BLaER1 treated with 17β-estradiol and CSF1 and Interleukin-3, amounts not matched to agents 10 nM and 100 nM (cell line): ENCODE data around the gene CNBP.
A peak's percentile ranks its signal among the peaks of the same experiment; 100 is the strongest.
"Not testable (repeated sequence)": the region's sequence is repeated elsewhere in the genome, so short reads cannot be mapped to it uniquely, and the experiment has no call there.

Source experiments
- H3K27ac ChIP-seq, 11 experiments: shearing (Covaris generic); formaldehyde crosslinking; 2 replicates each; pipeline ENCODE4 v1.8.1; 2022
- H3K27me3 ChIP-seq, 11 experiments: shearing (Covaris generic); formaldehyde crosslinking; 2 replicates each; pipeline ENCODE4 v1.8.1; 2022
- H3K36me3 ChIP-seq, 11 experiments: shearing (Covaris generic); formaldehyde crosslinking; 2 replicates each; pipeline ENCODE4 v1.8.1; 2022
- H3K4me1 ChIP-seq, 10 experiments: shearing (Covaris generic); formaldehyde crosslinking; 2 replicates each; pipeline ENCODE4 v1.8.1; 2022
- H3K4me2 ChIP-seq, 11 experiments: shearing (Covaris generic); formaldehyde crosslinking; 2 replicates each; pipeline ENCODE4 v1.8.1; 2022
- H3K4me3 ChIP-seq, 10 experiments: shearing (Covaris generic); formaldehyde crosslinking; 2 replicates each; pipeline ENCODE4 v1.8.1; 2022
- H3K9ac ChIP-seq, 11 experiments: shearing (Covaris generic); formaldehyde crosslinking; 2 replicates each; pipeline ENCODE4 v1.8.1; 2022
- H3K9me3 ChIP-seq, 11 experiments: shearing (Covaris generic); formaldehyde crosslinking; replicated peaks in 1 of 11; 2 replicates each; pipeline ENCODE4 v1.8.1; 2022
- H4K20me1 ChIP-seq, 11 experiments: shearing (Covaris generic); formaldehyde crosslinking; 2 replicates each; pipeline ENCODE4 v1.8.1; 2022
- Cebpa-rat ChIP-seq, 11 experiments: shearing (Covaris generic); IDR thresholded peaks; 2 replicates each; pipeline ENCODE4 v1.8.1; 2022

CNBP gene

DNA sequence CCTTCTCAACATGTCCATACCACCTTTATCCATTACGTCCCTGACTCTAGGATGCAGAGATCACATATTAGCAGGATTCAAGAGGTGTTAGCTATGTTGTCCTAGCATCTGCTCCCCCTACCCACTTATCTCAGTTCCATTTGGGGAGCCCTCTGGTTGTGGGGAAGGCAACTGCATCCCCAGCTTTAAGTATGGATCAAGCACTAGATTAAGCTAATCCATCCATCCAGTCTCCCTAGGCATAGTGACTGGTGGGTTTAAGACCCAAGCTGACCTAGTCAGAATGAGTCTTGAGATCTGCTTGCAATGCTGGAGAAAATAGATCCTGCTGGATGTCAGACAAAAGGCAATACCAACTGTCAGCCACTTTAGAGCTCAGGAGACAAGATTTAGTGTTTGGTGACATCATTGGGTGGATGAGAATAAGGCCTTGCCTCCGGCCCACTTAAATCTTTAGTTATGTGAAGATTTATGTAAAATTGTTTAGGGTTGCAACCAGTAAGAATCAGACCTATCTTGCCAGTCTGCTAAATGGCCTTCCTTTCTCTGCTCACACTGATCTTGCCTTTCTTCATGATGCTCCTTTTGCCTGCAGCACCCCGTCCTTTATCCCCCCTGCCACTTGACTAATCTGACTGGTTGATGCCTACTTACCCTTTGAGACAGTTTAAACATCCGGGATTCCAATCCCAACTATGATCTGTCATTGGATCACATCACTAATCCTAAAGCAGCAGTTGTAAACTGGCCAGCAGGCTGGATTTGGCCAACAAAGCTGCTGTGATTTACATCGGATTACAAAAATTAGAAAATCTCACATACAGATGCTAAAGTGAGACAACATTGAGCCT lies 20.7 kb downstream of the CNBP start:
- peak overlapping the region; percentile 89 to 99 (median 94) for H3K4me2 ChIP-seq
- H3K36me3 ChIP-seq, result peaks cover 44 to 57% (median 49%) of the 10 kb centered on the region in 11 experiments
- peak overlapping the region; percentile 85 to 97 (median 93); a peak in 21 of 22 replicates for H3K9ac ChIP-seq
- H3K27ac ChIP-seq, result peak overlapping the region in 6 of 11 experiments; percentile 93 to 98 (median 96); a peak in 6 of 22 replicates
- no peak for TF ChIP-seq Cebpa-rat (IDR thresholded peaks at IDR 0.05)
- H3K4me1 ChIP-seq, result peaks cover 25 to 50% (median 35%) of the 10 kb centered on the region in 10 experiments
- peaks cover 27 to 61% (median 43%) of the 10 kb centered on the region in 11 experiments for H4K20me1 ChIP-seq
- no peaks in the 10 kb centered on the region for H3K27me3 ChIP-seq
- H3K9me3 ChIP-seq, result no peaks in the 10 kb centered on the region
- H3K4me3 ChIP-seq, result peak overlapping the region; percentile 82 to 97 (median 92); a peak in 16 of 20 replicates

DNA sequence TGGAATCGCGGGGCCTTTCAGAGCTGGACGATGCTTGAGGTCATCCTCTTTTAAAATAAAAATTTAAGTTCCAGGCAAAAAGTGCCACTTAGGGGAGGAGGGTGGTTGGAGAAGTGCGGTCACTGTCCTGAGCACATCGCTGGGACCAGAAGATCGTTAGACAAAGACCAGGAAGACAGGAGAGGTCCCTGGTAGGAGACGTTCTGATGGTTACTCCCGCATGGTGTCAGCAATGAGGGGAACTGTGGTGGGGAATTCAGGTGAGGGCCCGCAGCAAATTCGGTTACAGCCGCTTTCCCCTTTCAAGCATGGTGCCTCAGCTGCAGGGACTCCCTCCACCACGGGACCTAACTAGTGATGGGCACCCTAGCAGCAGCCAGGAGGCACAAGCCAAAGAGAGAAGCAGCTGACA lies 21.8 kb downstream of the CNBP start:
- Histone ChIP-seq H3K9me3 (no peaks in the 10 kb centered on the region), H3K4me1 (peaks cover 25 to 50% (median 35%) of the 10 kb centered on the region in 10 experiments), H3K4me3 (peak overlapping the region; percentile 82 to 97 (median 92)), H3K27me3 (no peaks in the 10 kb centered on the region), H3K27ac (peak overlapping the region; percentile 84 to 98 (median 96)), H4K20me1 (peaks cover 17 to 52% (median 33%) of the 10 kb centered on the region in 11 experiments; a peak in 21 of 22 replicates), H3K36me3 (peaks cover 44 to 57% (median 49%) of the 10 kb centered on the region in 11 experiments), H3K4me2 (peak overlapping the region; percentile 89 to 99 (median 94)), H3K9ac (peak overlapping the region; percentile 85 to 97 (median 93))
- no peak for TF ChIP-seq Cebpa-rat (IDR thresholded peaks at IDR 0.05)

DNA sequence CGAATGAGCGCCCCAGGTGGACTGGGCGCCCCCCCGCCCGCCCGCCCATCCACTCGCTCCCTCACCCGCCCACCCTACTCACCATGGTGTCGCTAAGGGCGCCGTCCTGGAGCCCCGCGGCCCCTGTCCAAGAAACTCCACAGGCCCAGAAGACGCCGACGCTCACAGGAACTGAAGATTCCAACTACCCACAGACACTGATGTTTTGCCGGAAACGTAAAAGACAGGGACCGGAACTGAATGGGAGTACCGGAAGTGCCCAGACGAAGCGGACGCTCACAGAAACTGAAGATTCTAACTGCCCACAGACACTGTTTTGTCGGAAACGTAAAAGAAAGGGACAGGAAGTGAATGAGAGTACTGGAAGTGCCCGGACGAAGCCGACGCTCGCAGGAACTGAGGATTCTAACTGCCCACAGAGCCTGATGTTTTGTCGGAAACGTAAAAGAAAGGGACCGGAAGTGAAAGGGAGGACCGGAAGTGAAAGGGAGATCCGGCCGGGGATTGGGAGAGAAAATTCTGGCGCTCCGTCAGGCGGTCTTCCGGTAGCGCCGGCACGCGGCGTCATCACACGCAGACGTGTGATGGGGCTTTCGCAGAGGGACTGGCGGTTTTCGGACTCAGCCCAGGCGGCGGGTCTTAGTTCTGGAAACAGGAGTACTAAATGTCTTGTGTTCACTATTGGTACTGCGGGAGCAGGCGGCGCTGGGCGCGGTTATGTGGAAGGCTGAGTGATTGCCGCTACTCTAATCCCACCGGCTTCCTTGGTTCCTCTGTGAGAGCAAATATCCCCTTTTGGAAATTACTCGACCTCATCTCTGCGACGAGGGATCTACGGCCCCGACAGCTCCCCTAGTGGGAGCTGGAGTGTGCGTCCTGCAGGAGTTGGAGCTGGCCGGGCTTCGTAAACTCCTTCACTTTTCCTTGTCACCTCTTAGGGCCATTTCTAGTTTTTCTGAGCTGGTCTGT lies 22.5 kb downstream of the CNBP start, which contains the start of gene ISY1:
Gene ISY1 (minus strand): TSS at position 173 of the 969 bp plus-strand sequence. CDS start 88 bp downstream, at position 85.
- Histone ChIP-seq H3K9ac (peak within 1 kb of the TSS; percentile 85 to 97 (median 93)), H4K20me1 (peaks cover 10 to 45% (median 26%) of the 10 kb centered on the region in 11 experiments; a peak in 21 of 22 replicates), H3K4me2 (peak within 1 kb of the TSS; percentile 89 to 99 (median 95)), H3K4me3 (peak within 1 kb of the TSS; percentile 82 to 97 (median 92)), H3K27me3 (no peaks in the 10 kb centered on the region), H3K27ac (peak within 1 kb of the TSS; percentile 84 to 98 (median 96)), H3K36me3 (peaks cover 44 to 57% (median 49%) of the 10 kb centered on the region in 11 experiments), H3K9me3 (no peaks in the 10 kb centered on the region), H3K4me1 (peaks cover 25 to 50% (median 35%) of the 10 kb centered on the region in 10 experiments)
- no peak for TF ChIP-seq Cebpa-rat (IDR thresholded peaks at IDR 0.05)

DNA sequence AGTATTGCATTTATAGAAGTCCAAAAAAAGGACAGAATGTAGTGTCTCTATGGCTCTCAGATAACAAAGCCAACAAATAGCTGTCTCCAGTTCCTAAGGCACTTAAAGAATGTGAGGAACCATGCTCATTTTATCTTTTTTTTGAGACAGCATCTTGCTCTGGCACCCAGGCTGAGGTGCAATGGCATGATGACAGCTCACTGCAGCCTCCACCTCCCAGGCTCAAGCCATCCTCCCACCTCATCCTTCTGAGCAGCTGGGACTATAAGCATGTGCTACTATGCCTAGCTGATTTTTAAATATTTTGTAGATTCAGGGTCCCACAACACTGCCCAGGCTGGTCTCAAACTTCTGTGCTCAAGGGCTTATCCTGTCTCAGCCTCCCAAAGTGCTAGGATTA lies 38.9 kb downstream of the CNBP start:
- no peak for TF ChIP-seq Cebpa-rat (IDR thresholded peaks at IDR 0.05)
- H4K20me1 ChIP-seq, result peaks cover 0 to 11% (median 5%) of the 10 kb centered on the region in 11 experiments; a peak in 9 of 22 replicates
- no peaks in the 10 kb centered on the region for H3K27me3 ChIP-seq
- no peaks in the 10 kb centered on the region for H3K4me1 ChIP-seq
- peaks cover 83 to 96% (median 88%) of the 10 kb centered on the region in 11 experiments for H3K36me3 ChIP-seq
- no peak overlapping the region for H3K27ac ChIP-seq
- no peak overlapping the region for H3K4me2 ChIP-seq
- no peak overlapping the region for H3K9ac ChIP-seq
- no peak overlapping the region for H3K4me3 ChIP-seq
- no peaks in the 10 kb centered on the region for H3K9me3 ChIP-seq

DNA sequence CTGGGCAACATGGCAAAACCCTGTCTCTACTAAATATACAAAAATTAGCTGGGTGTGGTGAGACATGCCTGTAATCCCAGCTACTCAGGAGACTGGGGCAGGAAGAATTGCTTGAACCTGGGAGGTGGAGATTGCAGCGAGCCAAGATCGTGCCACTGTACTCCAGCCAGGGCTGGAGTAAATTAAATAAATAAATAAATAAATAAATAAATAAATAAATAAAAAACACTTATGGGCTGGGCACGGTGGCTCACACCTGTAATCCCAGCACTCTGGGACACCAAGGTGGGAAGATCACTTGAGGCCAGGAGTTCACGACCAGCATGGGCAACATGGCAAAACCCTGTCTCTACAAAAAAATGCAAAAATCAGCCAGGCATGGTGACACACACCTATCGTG lies 42.7 kb downstream of the CNBP start:
- not testable (repeated sequence) for H3K4me1 ChIP-seq, H3K27me3 ChIP-seq, H3K4me3 ChIP-seq, H3K9ac ChIP-seq, H3K9me3 ChIP-seq, H4K20me1 ChIP-seq, H3K27ac ChIP-seq, H3K4me2 ChIP-seq
- peaks cover 87 to 99% (median 91%) of the 10 kb centered on the region in 11 experiments for H3K36me3 ChIP-seq

DNA sequence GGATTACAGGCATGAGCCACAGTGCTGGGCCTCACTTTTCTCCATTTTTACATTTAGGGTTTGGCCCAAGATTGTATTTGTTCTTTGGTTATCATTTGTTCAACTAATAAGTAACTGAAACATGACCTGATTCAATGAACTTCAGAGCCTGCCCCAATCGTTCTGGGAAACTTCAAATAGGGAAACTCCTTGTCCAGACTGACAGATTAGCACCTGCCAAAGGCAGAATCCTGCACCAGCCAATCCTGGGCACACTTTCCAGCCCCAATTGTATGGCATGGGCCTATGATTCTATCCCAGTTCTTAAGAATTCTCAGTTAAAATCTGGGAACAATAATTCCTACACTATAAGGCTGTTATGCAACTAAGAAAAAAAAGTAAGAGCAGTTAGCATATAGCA lies 43.8 kb downstream of the CNBP start:
- no peaks in the 10 kb centered on the region for H3K4me1 ChIP-seq

DNA sequence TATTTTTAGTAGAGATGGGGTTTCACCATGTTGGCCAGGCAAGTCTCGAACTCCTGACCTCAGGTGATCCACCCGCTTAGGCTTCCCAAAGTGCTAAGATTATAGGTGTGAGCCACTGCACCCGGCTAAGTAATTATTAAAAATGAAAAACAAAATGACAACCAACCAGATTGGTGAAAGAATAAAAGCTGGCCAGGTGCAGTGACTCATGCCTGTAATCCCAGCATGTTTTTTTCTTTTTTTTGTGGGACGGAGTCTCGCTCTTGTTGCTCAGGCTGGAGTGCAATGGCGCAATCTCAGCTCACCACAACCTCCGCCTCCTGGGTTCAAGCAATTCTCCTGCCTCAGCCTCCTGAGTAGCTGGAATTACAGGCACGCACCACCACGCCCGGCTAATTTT lies 47.4 kb downstream of the CNBP start:
- 0 out of 22 replicates have a peak, but pooled peaks of 1 of the 11 experiments have one; percentile 6 for TF ChIP-seq Cebpa-rat (IDR thresholded peaks at IDR 0.05)
- not testable (repeated sequence) for H3K4me3 ChIP-seq, H3K27ac ChIP-seq, H3K4me1 ChIP-seq, H3K4me2 ChIP-seq, H3K9me3 ChIP-seq, H3K27me3 ChIP-seq, H3K9ac ChIP-seq
- Histone ChIP-seq H3K36me3 (peaks cover 92 to 100% (median 99%) of the 10 kb centered on the region in 11 experiments), H4K20me1 (peaks cover 0 to 36% (median 10%) of the 10 kb centered on the region in 11 experiments; a peak in 14 of 22 replicates)

More for the DNA sequence above, 43.8 kb downstream of the CNBP start:
- H3K36me3 ChIP-seq, result peaks cover 87 to 99% (median 91%) of the 10 kb centered on the region in 11 experiments
- H3K27me3 ChIP-seq, result no peaks in the 10 kb centered on the region
- no peak overlapping the region for H3K4me2 ChIP-seq
- no peak overlapping the region for H3K9ac ChIP-seq
- H3K27ac ChIP-seq, result no peak overlapping the region
- H3K9me3 ChIP-seq, result no peaks in the 10 kb centered on the region
- H3K4me3 ChIP-seq, result no peak overlapping the region
- no peak for TF ChIP-seq Cebpa-rat (IDR thresholded peaks at IDR 0.05)
- H4K20me1 ChIP-seq, result peaks cover 0 to 8% (median 0%) of the 10 kb centered on the region in 11 experiments; a peak in 6 of 22 replicates

DNA sequence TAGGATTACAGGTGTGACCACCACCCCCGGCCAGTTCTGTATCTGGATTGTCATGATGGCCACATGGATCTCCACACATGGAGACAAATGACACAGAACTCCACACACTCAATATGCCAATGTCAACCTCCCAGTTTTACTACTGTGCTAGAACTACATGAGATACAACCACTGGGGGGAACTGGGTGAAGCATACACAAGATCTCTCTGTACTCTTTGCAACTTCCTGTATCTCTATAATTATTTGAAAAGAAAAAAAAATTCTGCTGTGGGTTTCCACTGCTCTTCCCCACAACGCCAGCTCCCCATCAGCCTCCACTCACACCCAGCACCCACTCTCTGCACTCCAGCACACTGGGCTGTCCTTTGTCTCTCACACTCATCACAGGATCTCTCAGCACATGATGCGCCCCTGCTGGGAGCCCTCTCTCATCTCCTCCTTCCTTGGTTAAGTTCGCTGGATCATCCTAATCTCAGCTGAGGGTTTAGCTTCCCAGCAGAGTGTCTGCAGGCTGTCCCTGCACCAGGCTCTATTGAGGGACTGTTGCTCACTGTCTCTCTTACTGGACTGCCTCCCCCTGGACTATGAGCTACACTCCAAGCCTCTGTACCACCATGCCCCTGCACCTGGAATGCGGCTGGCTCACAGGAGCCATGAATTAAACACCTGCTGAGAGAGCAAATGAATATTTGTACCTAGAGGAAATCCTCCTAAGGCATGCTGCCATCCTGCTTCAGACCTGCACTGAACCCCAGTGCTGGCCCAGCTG lies 51.4 kb downstream of the CNBP start:
- H3K4me2 ChIP-seq, result no peak overlapping the region
- peaks cover 12 to 76% (median 36%) of the 10 kb centered on the region in 11 experiments; a peak in 20 of 22 replicates for H4K20me1 ChIP-seq
- H3K9me3 ChIP-seq, result no peaks in the 10 kb centered on the region
- H3K4me1 ChIP-seq, result peaks cover 14 to 19% (median 17%) of the 10 kb centered on the region in 10 experiments
- TF ChIP-seq Cebpa-rat (IDR thresholded peaks at IDR 0.05), result no peak
- 0 out of 22 replicates have a peak overlapping the region, but pooled peaks of 1 of the 11 experiments have one; percentile 21 for H3K9ac ChIP-seq
- peaks cover 87 to 98% (median 96%) of the 10 kb centered on the region in 11 experiments for H3K36me3 ChIP-seq
- no peak overlapping the region for H3K4me3 ChIP-seq
- no peaks in the 10 kb centered on the region for H3K27me3 ChIP-seq
- no peak overlapping the region for H3K27ac ChIP-seq
